Endothelial cell of umbilical vein (primary cell): Measurements from ENCODE around the gene GRIK3. TPM values are rescaled to one million over a fixed set of nuclear protein-coding genes. Genes with fewer than 3 reads are reported as not detected.

Source experiments
- BruUV-seq: library from RNA; stranded (reverse); fragments of 400-500 nt; replicated peaks from 2 replicates; lab custom pipeline; 2021; lab: Mats Ljungman, UMichigan
- CTCF ChIA-PET: fragments of 300-600, 350-600 bp; sonication (Branson Sonifier 250); formaldehyde crosslinking; loops from one replicate; lab custom pipeline; 2021; ENCODE audit warnings: antibody characterized with exemption, inconsistent platforms; lab: Charles Lee
- POLR2A ChIA-PET: fragments of 300-600, 350-600 bp; sonication (Branson Sonifier 250); formaldehyde crosslinking; loops from one replicate; lab custom pipeline; 2021; ENCODE audit warnings: antibody characterized with exemption, inconsistent platforms; lab: Charles Lee
- DNase-seq: peaks from one replicate; pipeline ENCODE4 v3.0.0-alpha.2; 2011; ENCODE audit warnings: low read depth, low spot score
- FAIRE-seq: peaks from 2 replicates; lab custom pipeline; 2011; peaks lifted over from hg19 to GRCh38; lab: Jason Lieb, UNC
- H2AFZ ChIP-seq: 2 replicates; pipeline ENCODE4 v1.6.0; 2012; ENCODE audit warnings: low read depth, low read length, control low read depth, inconsistent platforms
- H3K27ac ChIP-seq: 2 replicates; pipeline ENCODE4 v1.5.1; 2011; ENCODE audit warnings: low read depth, mild to moderate bottlenecking, control low read depth, low read length, moderate library complexity; ENCODE audit not compliant: insufficient read depth
- H3K27me3 ChIP-seq, 2 experiments: 2 replicates each; pipeline versions ENCODE4 v1.6.0 to v1.6.1; 2011; ENCODE audit warnings: low read length in 2 of 2, mixed read lengths in 1 of 2; ENCODE audit not compliant: control insufficient read depth in 2 of 2, insufficient read depth in 2 of 2
- H3K36me3 ChIP-seq, 2 experiments: 2 replicates in 1 of 2; 3 replicates in 1 of 2; pipeline ENCODE4 v1.5.1; 2011; ENCODE audit warnings: low read length in 2 of 2, mild to moderate bottlenecking in 1 of 2, moderate library complexity in 1 of 2; ENCODE audit not compliant: control insufficient read depth in 2 of 2, insufficient read depth in 2 of 2; ENCODE audit errors: extremely low read depth in 1 of 2
- H3K4me1 ChIP-seq: 3 replicates; pipeline ENCODE4 v1.5.1; 2011; ENCODE audit warnings: mild to moderate bottlenecking, low read length; ENCODE audit not compliant: control insufficient read depth, insufficient read depth; ENCODE audit errors: extremely low read depth
- H3K4me2 ChIP-seq: 2 replicates; pipeline ENCODE4 v1.6.1; 2011; ENCODE audit warnings: low read length, control low read depth, mixed read lengths; ENCODE audit not compliant: insufficient read depth
- H3K4me3 ChIP-seq, 3 experiments: fragments of 200-600 bp in 1 of 3; sonication (generic), shearing (Covaris generic) in 1 of 3; replicated peaks in 1 of 3; 2 replicates each; pipeline ENCODE4 v1.5.1; 2011 to 2016; ENCODE audit warnings: control low read depth in 3 of 3, low read length in 3 of 3, mild to moderate bottlenecking in 2 of 3, inconsistent platforms in 1 of 3, low read depth in 1 of 3, moderate library complexity in 1 of 3; ENCODE audit not compliant: insufficient read depth in 1 of 3
- H3K79me2 ChIP-seq: 2 replicates; pipeline ENCODE4 v1.6.0; 2012; ENCODE audit warnings: low read length, inconsistent platforms; ENCODE audit not compliant: control insufficient read depth, insufficient read depth
- H3K9ac ChIP-seq: replicated peaks from 2 replicates; pipeline ENCODE3; 2011; ENCODE audit warnings: low read length, control low read depth; ENCODE audit not compliant: insufficient read depth; ENCODE audit errors: extremely low read depth
- H3K9me1 ChIP-seq: replicated peaks from 3 replicates; pipeline ENCODE4 v1.6.0; 2011; ENCODE audit warnings: mild to moderate bottlenecking, low read length; ENCODE audit not compliant: control insufficient read depth, insufficient read depth; ENCODE audit errors: extremely low read depth
- H3K9me3 ChIP-seq: replicated peaks from 2 replicates; pipeline ENCODE4 v1.5.1; 2012; ENCODE audit warnings: low read length, inconsistent platforms; ENCODE audit not compliant: control insufficient read depth, insufficient read depth
- H4K20me1 ChIP-seq: replicated peaks from 2 replicates; pipeline ENCODE3; 2011; ENCODE audit warnings: mild to moderate bottlenecking, low read length; ENCODE audit not compliant: control insufficient read depth, insufficient read depth; ENCODE audit errors: extremely low read depth
- EZH2 ChIP-seq: IDR thresholded peaks from 2 replicates; pipeline ENCODE4 v1.6.1; 2012; ENCODE audit warnings: borderline replicate concordance, low read depth, mild to moderate bottlenecking, moderate library complexity, low read length, inconsistent platforms; ENCODE audit not compliant: severe bottlenecking
- FOS ChIP-seq: IDR thresholded peaks from 2 replicates; pipeline ENCODE4 v1.6.1; 2011; ENCODE audit warnings: mild to moderate bottlenecking, low read length, moderate library complexity, borderline replicate concordance; ENCODE audit not compliant: insufficient read depth
- GATA2 ChIP-seq: IDR thresholded peaks from 2 replicates; pipeline ENCODE4 v1.7.0; 2011; ENCODE audit warnings: low read depth, mild to moderate bottlenecking, moderate library complexity, mixed read lengths, low read length; ENCODE audit not compliant: insufficient read length, insufficient read depth
- JUN ChIP-seq: IDR thresholded peaks from 2 replicates; pipeline ENCODE4 v1.6.1; 2011; ENCODE audit warnings: borderline replicate concordance, low read depth; ENCODE audit not compliant: insufficient read length, insufficient read depth
- MYC ChIP-seq: IDR thresholded peaks from one replicate; pipeline ENCODE4 v1.6.1; 2011; ENCODE audit warnings: mild to moderate bottlenecking, low read depth, low read length
- POLR2A ChIP-seq: IDR thresholded peaks from 2 replicates; pipeline ENCODE4 v1.6.1; 2012; ENCODE audit warnings: low read depth, mild to moderate bottlenecking, control low read depth, low read length
- POLR2AphosphoS5 ChIP-seq: IDR thresholded peaks from 2 replicates; pipeline ENCODE4 v1.6.1; 2012; ENCODE audit warnings: low read depth, mild to moderate bottlenecking, control low read depth, low read length, moderate library complexity; ENCODE audit not compliant: insufficient read depth
- dilution Hi-C: fragments of 300-500 bp; cut with MboI; formaldehyde crosslinking; loops from one replicate; pipeline ENCODE4 v1.15.0; 2019; ENCODE audit warnings: low sequenced_read_pairs; ENCODE audit not compliant: extremely low pct_ligation_motif_present
- intact Hi-C: fragments of 100-400 bp; cut with micrococcal nuclease; formaldehyde crosslinking; loops from one replicate; pipeline ENCODE4 v1.10.0; 2022
- polyA plus RNA-seq, 4 experiments: library from polyadenylated mRNA; depleted of rRNA in 3 of 4; stranded (reverse) in 3 of 4; unstranded in 1 of 4; fragments of >200 nt; gene quantifications; 2 replicates each; pipeline versions ENCODE4 v1.2.1 to v1.2.3, GENCODE V29; 2011 to 2012; ENCODE audit warnings: missing spikeins in 1 of 4
- total RNA-seq: library from RNA; stranded (reverse); gene quantifications from 2 replicates; pipeline ENCODE4 v1.2.3, GENCODE V29; 2021
- TF ChIP-seq, protein P1 (sequence below): IDR thresholded peaks from 2 replicates; pipeline ENCODE4 v1.6.1; 2011; ENCODE audit not compliant: insufficient read depth, insufficient read length
- TF ChIP-seq, protein P2 (sequence below), 2 donors: IDR thresholded peaks; 1 replicate in 1 of 2; 2 replicates in 1 of 2; pipeline ENCODE4 v1.5.1; 2011; ENCODE audit warnings: low read length in 2 of 2, mild to moderate bottlenecking in 2 of 2, moderate library complexity in 2 of 2, control low read depth in 1 of 2, inconsistent platforms in 1 of 2, low read depth in 1 of 2; ENCODE audit not compliant: insufficient read depth in 1 of 2; ENCODE audit errors: extremely low read depth in 1 of 2

The GRIK3 gene
- total and polyA plus RNA-seq, 2 donors (not counting 3 experiments of a cell fraction or from before 2014, with no cell fraction given) = not detected

DNA sequence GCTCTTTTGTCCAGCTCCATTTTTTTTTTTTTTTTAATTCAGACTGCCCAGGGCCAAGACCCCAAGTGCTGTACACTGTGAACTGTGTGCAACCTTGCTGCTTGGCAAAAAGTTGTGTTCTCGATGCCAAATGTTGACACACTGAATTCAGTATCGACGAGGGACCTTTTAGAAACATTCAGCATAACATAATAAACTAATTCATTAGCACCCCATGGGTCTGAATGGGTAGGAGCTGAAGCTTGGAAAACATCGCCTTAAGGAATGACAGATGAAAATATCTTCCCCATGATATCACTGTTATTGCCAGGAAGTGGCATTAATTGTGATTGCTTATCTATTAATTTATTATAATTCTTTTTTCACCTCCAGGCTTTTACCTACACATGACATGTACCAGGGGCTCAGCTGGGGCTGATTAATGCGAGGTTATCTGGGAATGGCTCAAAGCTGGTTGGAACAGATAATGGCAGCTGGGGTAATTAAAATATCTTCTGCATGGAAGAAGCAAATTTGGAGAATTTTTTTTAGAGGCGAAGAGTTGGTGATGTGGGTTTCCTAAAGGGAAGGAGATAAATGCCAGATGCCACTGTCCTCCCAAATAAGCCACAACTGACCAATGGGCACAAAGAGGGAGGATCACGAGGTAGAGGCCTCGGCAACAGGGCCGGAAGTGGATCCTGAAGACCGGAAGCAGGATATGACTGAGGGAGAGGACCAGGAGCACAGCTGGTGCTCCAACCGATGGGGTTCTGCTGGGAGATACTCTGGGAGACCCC lies 169.3 kb downstream of the GRIK3 start:
- H2AFZ ChIP-seq = no peak overlapping the region
- dilution Hi-C loops (no loop called here), intact Hi-C loops (loop anchor here (10.0 kb wide), 1 partner anchor 160 kb away; no protein-coding TSS in a partner anchor)
- H3K27me3 ChIP-seq = no peaks in the 10 kb centered on the region
- H3K9me3 ChIP-seq = no peaks in the 10 kb centered on the region
- H3K9me1 ChIP-seq = no peaks in the 10 kb centered on the region
- H3K79me2 ChIP-seq = no peaks in the 10 kb centered on the region
- DNase-seq = no peak
- H3K27ac ChIP-seq = no peak overlapping the region
- H3K4me1 ChIP-seq = no peaks in the 10 kb centered on the region
- CTCF ChIA-PET = interaction anchor here (1.3 to 1.7 kb wide), 3 partner anchors 17 to 57 kb away, joined by 3 to 5 read pairs (median 4); no protein-coding TSS in a partner anchor
- no peak overlapping the region for H3K4me3 ChIP-seq
- no peak overlapping the region for H3K4me2 ChIP-seq
- no peak overlapping the region for H3K9ac ChIP-seq
- POLR2A ChIA-PET = no interaction called here
- H4K20me1 ChIP-seq = no peaks in the 10 kb centered on the region
- H3K36me3 ChIP-seq = no peaks in the 10 kb centered on the region
- FAIRE-seq = no peak
- no peak for TF ChIP-seq GATA2
- no peak for TF ChIP-seq EZH2
- TF ChIP-seq, protein P1, sequence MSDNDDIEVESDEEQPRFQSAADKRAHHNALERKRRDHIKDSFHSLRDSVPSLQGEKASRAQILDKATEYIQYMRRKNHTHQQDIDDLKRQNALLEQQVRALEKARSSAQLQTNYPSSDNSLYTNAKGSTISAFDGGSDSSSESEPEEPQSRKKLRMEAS = no peak
- no peak for TF ChIP-seq POLR2AphosphoS5
- no peak for TF ChIP-seq FOS
- TF ChIP-seq, protein P2, sequence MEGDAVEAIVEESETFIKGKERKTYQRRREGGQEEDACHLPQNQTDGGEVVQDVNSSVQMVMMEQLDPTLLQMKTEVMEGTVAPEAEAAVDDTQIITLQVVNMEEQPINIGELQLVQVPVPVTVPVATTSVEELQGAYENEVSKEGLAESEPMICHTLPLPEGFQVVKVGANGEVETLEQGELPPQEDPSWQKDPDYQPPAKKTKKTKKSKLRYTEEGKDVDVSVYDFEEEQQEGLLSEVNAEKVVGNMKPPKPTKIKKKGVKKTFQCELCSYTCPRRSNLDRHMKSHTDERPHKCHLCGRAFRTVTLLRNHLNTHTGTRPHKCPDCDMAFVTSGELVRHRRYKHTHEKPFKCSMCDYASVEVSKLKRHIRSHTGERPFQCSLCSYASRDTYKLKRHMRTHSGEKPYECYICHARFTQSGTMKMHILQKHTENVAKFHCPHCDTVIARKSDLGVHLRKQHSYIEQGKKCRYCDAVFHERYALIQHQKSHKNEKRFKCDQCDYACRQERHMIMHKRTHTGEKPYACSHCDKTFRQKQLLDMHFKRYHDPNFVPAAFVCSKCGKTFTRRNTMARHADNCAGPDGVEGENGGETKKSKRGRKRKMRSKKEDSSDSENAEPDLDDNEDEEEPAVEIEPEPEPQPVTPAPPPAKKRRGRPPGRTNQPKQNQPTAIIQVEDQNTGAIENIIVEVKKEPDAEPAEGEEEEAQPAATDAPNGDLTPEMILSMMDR (IDR thresholded peaks at IDR 0.05; ENCODE audit: extremely low read depth in 1 of 2, insufficient read depth in 1 of 2, low read depth in 1 of 2, low read length in 2 of 2) = no peak
- TF ChIP-seq MYC = no peak
- TF ChIP-seq POLR2A = no peak
- TF ChIP-seq JUN = no peak
- no TSS peak for BruUV-seq
